HCT116 (cell line): ENCODE measurements around the gene SERPINB8. TPM values are rescaled to one million over a fixed set of nuclear protein-coding genes. Genes with fewer than 3 reads are reported as not detected.

Experiments used
- ATAC-seq: fragments of 200-7000 bp; cut with Tn5 transposase; 2 replicates; pipeline ENCODE4 v1.9.1; 2020; ENCODE audit warnings: mild to moderate bottlenecking, moderate library complexity
- BruUV-seq: library from RNA; stranded (reverse); fragments of 400-500 nt; replicated peaks from 2 replicates; lab custom pipeline; 2021; lab: Mats Ljungman, UMichigan
- CTCF ChIA-PET: fragments of 300-600 bp; sonication (Branson Sonifier 250); formaldehyde crosslinking; loops from one replicate; lab custom pipeline; 2021; ENCODE audit warnings: antibody characterized with exemption; lab: Charles Lee
- POLR2A ChIA-PET: fragments of 300-600, 350-600 bp; sonication (Branson Sonifier 250); formaldehyde crosslinking; loops from one replicate; lab custom pipeline; 2021; ENCODE audit warnings: antibody characterized with exemption; lab: Charles Lee
- RAD21 ChIA-PET, 2 experiments: fragments of 300-600 bp; sonication (Branson Sonifier 250); formaldehyde crosslinking; loops; one replicate each; lab custom pipeline; 2023; ENCODE audit warnings: low total read pairs in 2 of 2; ENCODE audit not compliant: uncharacterized antibody in 2 of 2, unreplicated experiment in 2 of 2, low non-redundant PET in 1 of 2; lab: Charles Lee
- DNase-seq: peaks from one replicate; pipeline ENCODE4 v3.0.0-alpha.2; 2010; ENCODE audit warnings: low read depth, low spot score
- H2AFZ ChIP-seq: fragments of 200-600 bp; shearing (Covaris generic), sonication (generic); 2 replicates; pipeline ENCODE4 v1.6.1; 2017; ENCODE audit warnings: low read depth, mixed run types, mixed read lengths, antibody characterized with exemption, low read length; ENCODE audit not compliant: poor library complexity, severe bottlenecking
- H3K27ac ChIP-seq: 2 replicates; pipeline ENCODE4 v1.5.1; 2012; ENCODE audit warnings: low read depth, low read length
- H3K27me3 ChIP-seq: fragments of 200-600 bp; sonication (generic); 2 replicates; pipeline ENCODE4 v1.6.1; 2016; ENCODE audit warnings: mixed run types, low read length, mixed read lengths; ENCODE audit not compliant: insufficient read depth
- H3K36me3 ChIP-seq, 2 experiments: fragments of 200-500 bp in 1 of 2; fragments of 200-600 bp in 1 of 2; sonication (Bioruptor generic) in 1 of 2; sonication (generic) in 1 of 2; 2 replicates each; pipeline versions ENCODE4 v1.5.1 to v1.6.1; 2014 to 2016; ENCODE audit warnings: low read length in 2 of 2, inconsistent platforms in 1 of 2, mixed read lengths in 1 of 2, mixed run types in 1 of 2; ENCODE audit not compliant: insufficient read depth in 2 of 2, control insufficient read depth in 1 of 2
- H3K4me1 ChIP-seq, 2 experiments: fragments of 200-600 bp in 1 of 2; sonication (generic) in 1 of 2; 2 replicates each; pipeline versions ENCODE4 v1.5.1 to v1.6.1; 2012 to 2017; ENCODE audit warnings: low read length in 2 of 2, inconsistent platforms in 1 of 2, mild to moderate bottlenecking in 1 of 2, mixed read lengths in 1 of 2, mixed run types in 1 of 2, moderate library complexity in 1 of 2; ENCODE audit not compliant: insufficient read depth in 2 of 2, control insufficient read depth in 1 of 2
- H3K4me2 ChIP-seq: fragments of 200-600 bp; sonication (generic); 2 replicates; pipeline ENCODE4 v1.6.1; 2017; ENCODE audit warnings: mixed run types, low read length, mixed read lengths
- H3K4me3 ChIP-seq, 2 experiments: fragments of 200-600 bp in 1 of 2; sonication (generic) in 1 of 2; replicated peaks in 1 of 2; 2 replicates each; pipeline ENCODE4 v1.5.1; 2011 to 2016; ENCODE audit warnings: low read length in 2 of 2, control low read depth in 1 of 2, low read depth in 1 of 2, mild to moderate bottlenecking in 1 of 2, mixed read lengths in 1 of 2, mixed run types in 1 of 2
- H3K79me2 ChIP-seq: fragments of 200-600 bp; sonication (generic); 2 replicates; pipeline ENCODE4 v1.6.1; 2017; ENCODE audit warnings: mild to moderate bottlenecking, mixed run types, low read length, moderate library complexity, mixed read lengths; ENCODE audit not compliant: insufficient read depth
- H3K9ac ChIP-seq: fragments of 200-600 bp; sonication (generic); 2 replicates; pipeline ENCODE4 v1.6.1; 2016; ENCODE audit warnings: low read length, mixed read lengths
- H3K9me2 ChIP-seq: fragments of 200-600 bp; sonication (generic), shearing (Covaris generic); 2 replicates; pipeline ENCODE4 v1.6.1; 2017; ENCODE audit warnings: mixed run types, mild to moderate bottlenecking, moderate library complexity; ENCODE audit not compliant: insufficient read depth
- H3K9me3 ChIP-seq, 2 experiments: fragments of 200-500 bp in 1 of 2; fragments of 200-600 bp in 1 of 2; sonication (Bioruptor generic) in 1 of 2; sonication (generic) in 1 of 2; 2 replicates each; pipeline ENCODE4 v1.6.1; 2014 to 2017; ENCODE audit warnings: low read length in 2 of 2, mixed read lengths in 2 of 2, inconsistent platforms in 1 of 2, low read depth in 1 of 2, mild to moderate bottlenecking in 1 of 2, mixed run types in 1 of 2, moderate library complexity in 1 of 2; ENCODE audit not compliant: control insufficient read depth in 1 of 2, insufficient read depth in 1 of 2
- H4K20me1 ChIP-seq: fragments of 200-600 bp; sonication (generic), shearing (Covaris generic); 2 replicates; pipeline ENCODE4 v1.6.1; 2017; ENCODE audit warnings: mixed run types, mild to moderate bottlenecking, moderate library complexity; ENCODE audit not compliant: insufficient read depth
- CBX3 ChIP-seq: IDR thresholded peaks from 2 replicates; pipeline ENCODE4 v1.6.1; 2012; ENCODE audit warnings: low read depth
- CTCF ChIP-seq, 3 experiments: fragments of 200-600 bp in 1 of 3; sonication (generic) in 1 of 3; IDR thresholded peaks in 2 of 3; conservative IDR thresholded peaks in 1 of 3; 2 replicates each; pipeline ENCODE4 v1.5.1; 2012 to 2017; ENCODE audit warnings: low read depth in 2 of 3, low read length in 2 of 3, antibody characterized with exemption in 1 of 3, borderline replicate concordance in 1 of 3, control low read depth in 1 of 3, mild to moderate bottlenecking in 1 of 3, mixed read lengths in 1 of 3, mixed run types in 1 of 3, moderate library complexity in 1 of 3; ENCODE audit not compliant: insufficient read depth in 1 of 3
- EGR1 ChIP-seq: IDR thresholded peaks from 2 replicates; pipeline ENCODE4 v1.6.1; 2012; ENCODE audit warnings: low read depth
- FOSL1 ChIP-seq: IDR thresholded peaks from 2 replicates; pipeline ENCODE4 v1.6.1; 2012; ENCODE audit warnings: low read depth
- RAD21 ChIP-seq: IDR thresholded peaks from 2 replicates; pipeline ENCODE4 v1.6.1; 2012; ENCODE audit warnings: low read depth, mild to moderate bottlenecking
- TCF7L2 ChIP-seq: IDR thresholded peaks from 2 replicates; pipeline ENCODE4 v1.7.0; 2011; ENCODE audit warnings: borderline replicate concordance, inconsistent platforms; ENCODE audit not compliant: insufficient read depth, insufficient read length; ENCODE audit errors: extremely low read depth
- intact Hi-C: fragments of 100-400 bp; cut with micrococcal nuclease; formaldehyde crosslinking; loops from 2 replicates; pipeline ENCODE4 v1.10.0; 2022
- total RNA-seq: library from RNA; stranded (reverse); gene quantifications from one replicate; pipeline ENCODE4 v1.2.1, GENCODE V29; 2021; ENCODE audit not compliant: unreplicated experiment
- TF ChIP-seq, protein P1 (sequence below): IDR thresholded peaks from 2 replicates; pipeline ENCODE4 v1.6.1; 2011; ENCODE audit warnings: mild to moderate bottlenecking, low read length, moderate library complexity; ENCODE audit not compliant: insufficient replicate concordance; ENCODE audit errors: extremely low read depth
- TF ChIP-seq, protein P2 (sequence below): IDR thresholded peaks from 2 replicates; pipeline ENCODE4 v1.6.1; 2012

SERPINB8 gene
- total RNA-seq, 1 experiment from 2014 or later = 5.9 TPM

DNA sequence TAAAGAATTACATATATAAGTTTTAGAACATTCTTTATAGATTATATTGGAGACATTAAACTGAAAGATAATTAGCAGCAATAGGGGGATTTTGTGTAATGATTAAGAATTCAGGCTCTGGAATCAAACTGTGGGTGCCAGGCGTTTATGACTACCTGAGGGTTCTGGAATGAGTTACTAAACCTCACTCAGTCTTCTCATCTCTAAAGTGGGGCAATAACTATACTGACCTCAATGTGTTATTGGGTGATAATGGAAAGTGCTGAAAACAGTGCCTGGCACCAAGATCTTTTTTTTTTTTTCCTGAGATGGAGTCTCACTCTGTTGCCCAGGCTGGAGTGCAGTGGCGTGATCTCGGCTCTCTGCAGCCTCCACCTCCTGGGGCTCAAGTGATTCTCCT, 7.2 kb downstream of the SERPINB8 start (continued):
- TF ChIP-seq, protein P1, sequence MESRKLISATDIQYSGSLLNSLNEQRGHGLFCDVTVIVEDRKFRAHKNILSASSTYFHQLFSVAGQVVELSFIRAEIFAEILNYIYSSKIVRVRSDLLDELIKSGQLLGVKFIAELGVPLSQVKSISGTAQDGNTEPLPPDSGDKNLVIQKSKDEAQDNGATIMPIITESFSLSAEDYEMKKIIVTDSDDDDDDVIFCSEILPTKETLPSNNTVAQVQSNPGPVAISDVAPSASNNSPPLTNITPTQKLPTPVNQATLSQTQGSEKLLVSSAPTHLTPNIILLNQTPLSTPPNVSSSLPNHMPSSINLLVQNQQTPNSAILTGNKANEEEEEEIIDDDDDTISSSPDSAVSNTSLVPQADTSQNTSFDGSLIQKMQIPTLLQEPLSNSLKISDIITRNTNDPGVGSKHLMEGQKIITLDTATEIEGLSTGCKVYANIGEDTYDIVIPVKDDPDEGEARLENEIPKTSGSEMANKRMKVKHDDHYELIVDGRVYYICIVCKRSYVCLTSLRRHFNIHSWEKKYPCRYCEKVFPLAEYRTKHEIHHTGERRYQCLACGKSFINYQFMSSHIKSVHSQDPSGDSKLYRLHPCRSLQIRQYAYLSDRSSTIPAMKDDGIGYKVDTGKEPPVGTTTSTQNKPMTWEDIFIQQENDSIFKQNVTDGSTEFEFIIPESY = no peak
- TF ChIP-seq TCF7L2 = no peak
- TF ChIP-seq, all 23 proteins: peak for 0

DNA sequence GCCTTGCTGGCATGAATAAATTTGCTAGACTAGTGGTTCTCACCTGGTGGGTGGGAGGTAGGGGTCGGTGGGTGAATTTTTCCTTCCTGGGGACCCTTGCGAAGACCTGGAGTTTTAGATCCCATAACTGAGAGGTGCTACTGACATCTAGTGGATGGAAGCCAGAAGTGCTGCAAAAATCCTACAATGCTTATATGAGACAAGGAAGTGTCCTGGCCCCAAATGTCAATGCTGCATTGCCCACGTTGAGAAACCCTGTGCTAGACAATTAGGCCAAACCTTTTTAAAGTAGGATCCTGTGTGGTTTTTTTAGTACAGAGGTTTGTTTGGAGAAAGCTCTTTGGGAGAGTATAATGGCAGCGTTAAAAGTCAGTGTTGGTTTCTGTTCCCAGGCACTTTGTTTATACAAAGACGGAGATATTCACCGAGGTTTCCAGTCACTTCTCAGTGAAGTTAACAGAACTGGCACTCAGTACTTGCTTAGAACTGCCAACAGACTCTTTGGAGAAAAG, 9.6 kb downstream of the SERPINB8 start:
- ATAC-seq = peak; percentile 87
- Histone ChIP-seq H3K27ac (no peak overlapping the region), H2AFZ (peak overlapping the region; percentile 60), H3K4me3 (no peak overlapping the region), H3K9me2 (no peaks in the 10 kb centered on the region), H3K36me3 (no peaks in the 10 kb centered on the region), H4K20me1 (no peaks in the 10 kb centered on the region), H3K9ac (no peak overlapping the region), H3K4me1 (peaks cover 0 to 6% of the 10 kb centered on the region in 2 experiments; a peak in 3 of 4 replicates), H3K27me3 (no peaks in the 10 kb centered on the region), H3K4me2 (peak overlapping the region; percentile 22), H3K79me2 (no peaks in the 10 kb centered on the region), H3K9me3 (no peaks in the 10 kb centered on the region)
- DNase-seq = peak; percentile 41
- ChIA-PET CTCF (no interaction called here), POLR2A (no interaction called here), RAD21 (no interaction called here)
- intact Hi-C loops = no loop called here
- peak; percentile 45 to 95 (median 89); a peak in 5 of 6 replicates for TF ChIP-seq CTCF (IDR thresholded peaks at IDR 0.05 in 2 of 3, conservative IDR thresholded peaks at IDR 0.05 in 1 of 3; ENCODE audit: borderline replicate concordance in 1 of 3, insufficient read depth in 1 of 3, low read depth in 2 of 3, low read length in 2 of 3)
- TF ChIP-seq CBX3 = no peak
- TF ChIP-seq EGR1 = no peak
- TF ChIP-seq, protein P2, sequence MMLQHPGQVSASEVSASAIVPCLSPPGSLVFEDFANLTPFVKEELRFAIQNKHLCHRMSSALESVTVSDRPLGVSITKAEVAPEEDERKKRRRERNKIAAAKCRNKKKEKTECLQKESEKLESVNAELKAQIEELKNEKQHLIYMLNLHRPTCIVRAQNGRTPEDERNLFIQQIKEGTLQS = no peak
- TF ChIP-seq RAD21 = peak; percentile 62
- no peak for TF ChIP-seq FOSL1
- no TSS peak for BruUV-seq
